Kidney epithelial cell (primary cell): ENCODE data around the gene GET4. TPM values are rescaled to one million over a fixed set of nuclear protein-coding genes. Genes with fewer than 3 reads are reported as not detected.
"Not testable (repeated sequence)": the region's sequence is repeated elsewhere in the genome, so short reads cannot be mapped to it uniquely, and the experiment has no call there.

Experiments used
- DNase-seq: peaks from one replicate; pipeline ENCODE4 v3.0.0-alpha.2; 2010; ENCODE audit warnings: low read depth
- H3K27me3 ChIP-seq: 2 replicates; pipeline ENCODE4 v1.6.0; 2011; ENCODE audit warnings: low read length; ENCODE audit not compliant: control insufficient read depth, insufficient read depth
- H3K36me3 ChIP-seq: 2 replicates; pipeline ENCODE4 v1.5.1; 2011; ENCODE audit warnings: low read length; ENCODE audit not compliant: control insufficient read depth, insufficient read depth
- H3K4me3 ChIP-seq: 2 replicates; pipeline ENCODE4 v1.5.1; 2011; ENCODE audit warnings: low read depth, mild to moderate bottlenecking, control low read depth, low read length
- CTCF ChIP-seq: IDR thresholded peaks from 2 replicates; pipeline ENCODE4 v1.5.1; 2011; ENCODE audit warnings: mild to moderate bottlenecking, moderate library complexity, low read length, control low read depth, inconsistent platforms; ENCODE audit not compliant: insufficient read depth, poor library complexity, severe bottlenecking
- total RNA-seq: library from RNA; depleted of rRNA; stranded (reverse); fragments of >200 nt; gene quantifications from 2 replicates; pipeline ENCODE4 v1.2.3, GENCODE V29; 2015

GET4 gene
- total RNA-seq, 1 donor from 2014 or later = 63.1 TPM

GRCh38 chr7:844043-844442 is 32.3 kb upstream of the GET4 start:
- Histone ChIP-seq H3K4me3 (no peak overlapping the region), H3K36me3 (no peaks in the 10 kb centered on the region), H3K27me3 (no peaks in the 10 kb centered on the region)
- no peak for DNase-seq
- no peak for TF ChIP-seq CTCF

DNA sequence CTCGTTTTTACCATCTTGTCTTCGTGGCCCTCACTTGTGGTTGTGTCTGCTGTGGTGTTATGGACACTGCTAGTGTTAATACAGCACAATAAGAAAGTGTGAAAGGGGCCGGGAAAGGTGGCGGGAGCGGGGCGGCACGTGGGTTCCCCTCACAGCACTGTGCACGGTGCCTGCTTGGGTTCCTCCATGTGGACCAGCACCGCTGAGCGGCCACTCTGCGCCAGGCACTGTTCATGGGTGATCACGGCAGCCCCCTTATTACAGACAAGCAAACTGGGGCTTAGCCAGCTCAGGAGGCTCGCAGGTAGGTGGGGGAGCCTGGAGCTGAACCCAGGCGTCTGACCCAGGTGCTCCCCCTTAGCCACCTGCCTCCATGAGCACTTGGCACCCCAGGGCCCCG is 31.8 kb upstream of the GET4 start:
- no peak for TF ChIP-seq CTCF
- H3K36me3 ChIP-seq = peaks cover 2% of the 10 kb centered on the region
- no peak overlapping the region for H3K4me3 ChIP-seq
- DNase-seq = no peak
- H3K27me3 ChIP-seq = no peaks in the 10 kb centered on the region

- Histone ChIP-seq H3K27me3 (no peaks in the 10 kb centered on the region), H3K36me3 (peaks cover 4% of the 10 kb centered on the region), H3K4me3 (no peak overlapping the region)
- no peak for DNase-seq
- no peak for TF ChIP-seq CTCF
These were observed 31.3 kb upstream of the GET4 start for GRCh38 chr7:845091-845490.

DNA sequence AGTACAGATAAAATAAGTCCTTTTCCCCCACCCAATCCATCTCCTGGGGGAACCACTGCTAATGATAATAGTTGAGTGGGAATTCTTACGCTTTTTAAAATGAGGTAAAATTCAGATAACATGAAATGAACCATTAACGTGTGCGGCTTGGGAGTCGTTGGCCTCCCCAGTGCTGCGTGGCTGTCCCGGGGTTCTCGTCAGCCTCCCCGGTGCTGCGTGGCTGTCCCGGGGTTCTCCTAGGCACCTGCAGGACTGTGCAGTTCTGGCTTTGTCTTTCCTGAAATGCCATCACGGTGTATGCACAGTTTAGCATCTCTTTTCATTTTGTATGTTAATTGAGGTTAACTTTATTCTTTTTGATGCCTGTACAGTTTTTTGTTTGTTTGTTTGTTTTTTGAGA is 30.6 kb upstream of the GET4 start:
- H3K36me3 ChIP-seq = peaks cover 4% of the 10 kb centered on the region
- no peaks in the 10 kb centered on the region for H3K27me3 ChIP-seq
- no peak overlapping the region for H3K4me3 ChIP-seq
- TF ChIP-seq CTCF = no peak
- no peak for DNase-seq

GRCh38 chr7:846958-847650 is 29.2 kb upstream of the GET4 start:
- H3K36me3 ChIP-seq, DNase-seq: not testable (repeated sequence)

DNA sequence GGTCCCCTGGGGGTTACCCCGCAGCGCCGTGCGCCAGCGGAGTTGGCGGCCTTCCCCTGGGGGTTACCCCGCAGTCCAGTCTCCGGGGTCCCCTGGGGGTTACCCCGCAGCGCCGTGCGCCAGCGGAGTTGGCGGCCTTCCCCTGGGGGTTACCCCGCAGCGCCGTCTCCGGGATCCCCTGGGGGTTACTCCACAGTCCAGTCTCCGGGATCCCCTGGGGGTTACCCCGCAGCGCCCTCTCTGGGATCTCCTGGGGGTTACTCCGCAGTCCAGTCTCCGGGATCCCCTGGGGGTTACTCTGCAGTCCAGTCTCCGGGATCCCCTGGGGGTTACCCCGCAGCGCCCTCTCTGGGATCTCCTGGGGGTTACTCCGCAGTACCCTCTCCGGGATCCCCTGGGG is 28.6 kb upstream of the GET4 start:
- not testable (repeated sequence) for DNase-seq, H3K27me3 ChIP-seq, H3K4me3 ChIP-seq, H3K36me3 ChIP-seq

More at GRCh38 chr7:846958-847650, 29.2 kb upstream of the GET4 start:
- not testable (repeated sequence) for H3K4me3 ChIP-seq, H3K27me3 ChIP-seq

GRCh38 chr7:849145-849544 is 27.2 kb upstream of the GET4 start:
- Histone ChIP-seq H3K27me3 (no peaks in the 10 kb centered on the region), H3K36me3 (peaks cover 6% of the 10 kb centered on the region), H3K4me3 (no peak overlapping the region)
- TF ChIP-seq CTCF = no peak
- no peak for DNase-seq
